Suppressor macrophage treated with lipopolysaccharide for 1 hour (primary cell): ENCODE measurements around the gene MCF2L2.

ENCODE experiments used
- DNase-seq, 3 donors: peaks; one replicate each; pipeline ENCODE4 v3.0.0-alpha.2; 2020 to 2022

MCF2L2 gene

GRCh38 chr3:183369117-183369516 is 59.3 kb downstream of the MCF2L2 start:
- DNase-seq: peak; percentile 64 to 76 (median 68)

GRCh38 chr3:183360971-183361624 is 67.3 kb downstream of the MCF2L2 start:
- DNase-seq: no peak

GRCh38 chr3:183359036-183359435 is 69.4 kb downstream of the MCF2L2 start:
- no peak for DNase-seq

- DNase-seq: peak in 1 of 3 donors; percentile 19
These were observed 70.8 kb downstream of the MCF2L2 start for GRCh38 chr3:183357564-183358079.

- DNase-seq: no peak
These were observed 71.5 kb downstream of the MCF2L2 start for GRCh38 chr3:183356920-183357319.

- DNase-seq: no peak
These were observed 73.5 kb downstream of the MCF2L2 start for GRCh38 chr3:183354874-183355273.

- DNase-seq: no peak
These were observed 74.0 kb downstream of the MCF2L2 start for GRCh38 chr3:183354325-183354831.

- DNase-seq: no peak
These were observed 75.0 kb downstream of the MCF2L2 start for GRCh38 chr3:183353421-183353820.

- DNase-seq: no peak
These were observed 78.3 kb downstream of the MCF2L2 start for GRCh38 chr3:183350164-183350563.

- DNase-seq: no peak
These were observed 78.8 kb downstream of the MCF2L2 start for GRCh38 chr3:183349421-183350157.

- DNase-seq: no peak
These were observed 85.6 kb downstream of the MCF2L2 start for GRCh38 chr3:183342824-183343223.

GRCh38 chr3:183341545-183342288 is 86.7 kb downstream of the MCF2L2 start:
- no peak for DNase-seq

- no peak for DNase-seq
These were observed 88.2 kb downstream of the MCF2L2 start for GRCh38 chr3:183340222-183340621.

GRCh38 chr3:183339461-183340086 is 88.8 kb downstream of the MCF2L2 start:
- DNase-seq: no peak

GRCh38 chr3:183338520-183338919 is 89.9 kb downstream of the MCF2L2 start:
- DNase-seq: no peak

GRCh38 chr3:183332487-183332886 is 95.9 kb downstream of the MCF2L2 start:
- no peak for DNase-seq

- peak; percentile 20 to 62 (median 39) for DNase-seq
These were observed 96.9 kb downstream of the MCF2L2 start for GRCh38 chr3:183331498-183331897.

- DNase-seq: no peak
These were observed 97.5 kb downstream of the MCF2L2 start for GRCh38 chr3:183330881-183331280.

GRCh38 chr3:183329543-183329942 is 98.9 kb downstream of the MCF2L2 start:
- DNase-seq: no peak

GRCh38 chr3:183328823-183329222 is 99.6 kb downstream of the MCF2L2 start:
- DNase-seq: no peak

- no peak for DNase-seq
These were observed 100.3 kb downstream of the MCF2L2 start for GRCh38 chr3:183328164-183328563.

GRCh38 chr3:183327343-183327742 is 101.1 kb downstream of the MCF2L2 start:
- DNase-seq: no peak

- peak in 1 of 3 donors; percentile 30 for DNase-seq
These were observed 104.3 kb downstream of the MCF2L2 start for GRCh38 chr3:183324083-183324482.
